ENCODE data around the gene FAAP24. TPM values are rescaled to one million over a fixed set of nuclear protein-coding genes. Genes with fewer than 3 reads are reported as not detected.
"Not testable (repeated sequence)": the region's sequence is repeated elsewhere in the genome, so short reads cannot be mapped to it uniquely, and the experiment has no call there.

FAAP24 gene
- total and polyA plus RNA-seq, 2 of the 8 experiments (the other 6 are each of a cell fraction or from before 2014, with no cell fraction given) = 3.3 to 4.2 TPM

DNA sequence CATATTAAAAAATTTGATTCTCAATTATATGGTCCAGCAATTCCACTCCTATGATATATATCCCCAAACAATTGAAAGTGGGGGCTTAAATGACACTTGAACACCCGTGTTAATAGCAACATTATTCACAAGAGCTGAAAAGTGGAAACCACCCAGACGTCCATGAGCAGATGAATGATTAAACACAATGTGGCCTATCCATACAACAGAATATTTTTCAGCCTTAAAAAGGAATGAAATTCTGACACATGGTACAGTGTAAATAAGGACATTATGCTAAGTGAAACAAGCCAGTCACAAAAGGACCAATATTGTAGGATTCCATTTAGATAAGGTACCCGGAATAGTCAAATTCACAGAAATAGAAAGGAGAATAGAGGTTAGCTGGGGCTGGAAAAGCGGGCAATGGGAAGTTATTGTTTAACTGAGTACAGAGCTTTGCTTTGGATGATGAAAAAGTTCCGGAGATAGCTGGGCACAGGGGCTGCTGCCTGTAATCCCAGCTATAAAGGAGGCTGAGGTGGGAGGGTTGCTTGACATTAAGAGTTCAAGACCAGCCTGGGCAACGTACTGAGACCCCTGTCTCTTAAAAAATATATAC lies 31.5 kb downstream of the FAAP24 start:
- H3K9ac ChIP-seq (replicated peaks in 1 of 4; ENCODE audit: extremely low read depth in 1 of 4, low read depth in 3 of 4, low read length in 3 of 4); H4K20me1 ChIP-seq (replicated peaks in 1 of 2; ENCODE audit: control insufficient read depth in 1 of 2, insufficient read depth in 2 of 2, low read length in 2 of 2); H3K4me2 ChIP-seq (ENCODE audit: insufficient read depth in 1 of 2, low read depth in 2 of 2, low read length in 2 of 2); H3K4me3 ChIP-seq (ENCODE audit: extremely low read depth in 1 of 4, insufficient read depth in 2 of 4, low read depth in 3 of 4, low read length in 4 of 4); H3K79me2 ChIP-seq (ENCODE audit: control insufficient read depth in 1 of 2, insufficient read depth in 2 of 2, low read length in 2 of 2); H3K79me1 ChIP-seq (ENCODE audit: low read depth, low read length); H3K27me3 ChIP-seq (replicated peaks in 1 of 4; ENCODE audit: control insufficient read depth in 3 of 4, extremely low read depth in 1 of 4, insufficient read depth in 3 of 4, low read length in 3 of 4); H4K8ac ChIP-seq (ENCODE audit: extremely low read depth, insufficient read depth, low read length); H2BK120ac ChIP-seq (replicated peaks; ENCODE audit: low read depth, low read length); H3K9me3 ChIP-seq (ENCODE audit: insufficient read depth in 2 of 2, low read depth in 1 of 2, low read length in 1 of 2); H2AFZ ChIP-seq (ENCODE audit: low read length); FAIRE-seq; DNase-seq (ENCODE audit: low read depth in 1 of 2, low spot score in 2 of 2); H3K4me1 ChIP-seq (replicated peaks in 1 of 4; ENCODE audit: control insufficient read depth in 3 of 4, insufficient read depth in 4 of 4, low read length in 3 of 4); H3K23ac ChIP-seq (ENCODE audit: insufficient read length); H2BK20ac ChIP-seq (ENCODE audit: low read length); H3K18ac ChIP-seq (ENCODE audit: extremely low read depth, low read length); H4K91ac ChIP-seq (replicated peaks; ENCODE audit: insufficient read length, low read length); H2AK5ac ChIP-seq (ENCODE audit: low read depth, low read length); POLR2A ChIA-PET (ENCODE audit: partially characterized antibody); H2BK12ac ChIP-seq (ENCODE audit: low read depth, low read length); H3K27ac ChIP-seq (ENCODE audit: low read depth, low read length); H3K23me2 ChIP-seq (ENCODE audit: low read depth, low read length); H3K56ac ChIP-seq (replicated peaks; ENCODE audit: insufficient read length, low read depth, low read length); H3K4ac ChIP-seq (replicated peaks; ENCODE audit: insufficient read length, low read depth, low read length); H4K5ac ChIP-seq (ENCODE audit: insufficient read length, low read depth, low read length); H2BK15ac ChIP-seq (ENCODE audit: low read length); H3K14ac ChIP-seq (ENCODE audit: insufficient read length); H2BK5ac ChIP-seq (ENCODE audit: low read depth, low read length): not testable (repeated sequence)
- 84% methylated on average over 6 of the region's 6 CpGs; no CpG with 5 or more reads in 1 of the 2 experiments for WGBS, 2 experiments (ENCODE audit: extremely low coverage in 1 of 2, insufficient coverage in 1 of 2, insufficient read length in 1 of 2, insufficient replicate concordance in 2 of 2, low coverage in 1 of 2, low lambda C conversion rate in 2 of 2, missing lambda C conversion rate in 1 of 2)
- CTCF ChIA-PET (ENCODE audit: partially characterized antibody) = interaction anchor here (1.6 kb wide), 1 partner anchor 9 kb away, joined by 4 read pairs; no protein-coding TSS in a partner anchor
- H3K36me3 ChIP-seq (ENCODE audit: control insufficient read depth in 2 of 4, insufficient read depth in 4 of 4, low read length in 3 of 4) = peaks cover 0 to 25% (median 9%) of the 10 kb centered on the region in 4 experiments; a peak in 3 of 8 replicates
